Right renal pelvis (tissue), 4 donors: ENCODE data around the gene WFDC12. TPM values are rescaled to one million over a fixed set of nuclear protein-coding genes. Genes with fewer than 3 reads are reported as not detected.

ENCODE experiments used
- DNase-seq, 4 donors: peaks; one replicate each; pipeline ENCODE4 v3.0.0-alpha.2; 2013; ENCODE audit warnings: low read depth in 4 of 4, low spot score in 3 of 4, missing footprints in 1 of 4
- polyA plus RNA-seq, 4 donors: library from polyadenylated mRNA; unstranded; fragments of 120-200 nt; gene quantifications; one replicate each; pipeline ENCODE4 v1.2.1, GENCODE V29; 2013; ENCODE audit not compliant: insufficient read length in 4 of 4

Gene WFDC12
- polyA plus RNA-seq, 4 donors, result 0.06 TPM; not detected in 3

DNA sequence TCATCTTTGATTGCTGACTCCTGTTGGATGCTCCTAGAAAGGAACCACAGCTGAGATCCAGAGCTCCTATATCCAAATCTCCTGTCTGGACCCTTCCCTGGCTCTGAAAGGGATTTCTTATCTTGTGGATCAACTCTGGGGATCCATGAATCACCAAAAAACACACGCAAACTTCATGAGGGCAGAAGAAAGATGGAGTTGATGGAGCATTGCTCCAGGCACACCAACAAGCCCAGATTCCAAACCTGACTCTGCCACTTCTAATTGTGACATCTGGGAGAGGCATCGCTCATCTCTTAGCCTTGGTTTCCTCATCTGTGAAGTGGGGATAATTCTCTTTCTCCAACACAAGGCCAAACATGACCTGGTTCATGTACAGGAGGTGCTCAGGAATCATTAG lies 30.1 kb downstream of the WFDC12 start:
- DNase-seq, result no peak

DNA sequence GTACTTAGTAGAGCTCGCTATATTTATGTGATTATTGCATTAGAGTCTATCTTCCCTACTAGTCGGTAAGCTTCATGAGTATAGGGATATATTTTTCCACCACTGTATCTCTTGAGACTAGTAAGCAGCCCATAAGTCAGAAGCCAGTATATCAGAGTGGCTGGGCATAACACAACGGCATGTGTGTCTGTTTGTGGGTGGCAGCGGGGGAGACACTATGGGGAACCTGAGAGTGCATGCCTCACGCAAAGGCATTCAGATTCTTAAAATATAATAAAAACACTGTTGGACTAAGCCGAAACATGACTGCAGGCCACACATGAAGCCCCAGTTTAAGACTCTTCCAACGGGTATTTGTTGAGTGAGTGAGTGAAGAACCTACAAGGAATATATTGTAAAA lies 31.4 kb downstream of the WFDC12 start:
- no peak for DNase-seq

DNA sequence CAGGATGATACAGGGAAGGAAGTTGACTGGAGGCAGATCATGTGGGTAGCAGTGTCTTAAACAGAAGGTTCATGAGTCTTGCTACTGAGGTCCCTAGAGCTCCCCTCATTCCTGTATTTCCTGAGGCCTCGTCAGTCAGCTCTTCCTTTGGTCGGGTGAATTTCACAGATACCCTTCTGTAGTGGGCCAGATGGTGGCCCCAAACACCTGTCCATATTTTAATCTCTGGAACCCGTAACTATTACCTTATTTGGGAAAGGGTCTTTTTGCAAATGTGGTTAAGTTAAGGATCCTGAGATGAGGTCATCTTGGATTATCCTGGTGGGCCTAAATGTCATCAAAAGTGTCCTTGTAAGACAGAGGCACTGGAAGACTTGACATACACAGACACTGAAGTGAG lies 32.9 kb downstream of the WFDC12 start:
- no peak for DNase-seq

DNA sequence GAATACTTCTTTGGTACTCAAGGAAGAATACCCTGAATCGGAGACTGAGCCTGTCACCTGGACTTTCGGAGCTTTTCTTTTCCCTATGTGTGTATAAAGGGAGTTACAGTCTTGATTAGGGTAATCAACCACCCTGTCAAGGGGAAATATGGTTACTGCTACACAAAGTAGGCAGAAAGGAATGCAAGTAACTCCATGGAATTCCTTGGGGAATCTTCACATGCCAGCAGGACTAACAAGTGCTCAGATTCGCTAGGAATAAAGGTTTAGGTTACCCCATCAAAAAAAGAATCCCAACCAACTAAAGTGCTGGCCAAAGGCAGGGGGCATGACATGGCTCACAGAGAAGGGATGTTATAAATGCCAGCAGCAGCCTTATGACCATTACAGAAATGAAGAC lies 33.8 kb downstream of the WFDC12 start:
- DNase-seq, result no peak

DNA sequence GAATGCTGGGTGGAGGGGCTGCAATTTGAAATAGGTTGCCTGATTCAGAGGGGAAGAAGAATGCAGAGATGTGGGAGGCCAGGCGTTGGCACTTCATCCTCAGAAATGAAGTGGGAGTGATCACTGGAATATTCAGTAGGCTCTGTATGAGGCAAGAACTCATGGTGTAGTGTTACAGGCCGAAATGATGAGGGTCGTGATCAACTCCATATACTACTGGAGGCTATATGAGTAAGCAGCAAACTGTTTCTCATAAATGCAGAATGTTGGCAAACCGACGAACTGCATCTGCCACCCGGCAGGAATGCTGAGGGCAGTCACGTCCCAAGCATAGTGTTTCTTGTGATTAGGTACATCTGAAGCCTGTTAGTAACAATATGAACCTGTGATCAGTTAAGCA lies 36.0 kb downstream of the WFDC12 start:
- peak in 1 of 4 donors; percentile 12 for DNase-seq

DNA sequence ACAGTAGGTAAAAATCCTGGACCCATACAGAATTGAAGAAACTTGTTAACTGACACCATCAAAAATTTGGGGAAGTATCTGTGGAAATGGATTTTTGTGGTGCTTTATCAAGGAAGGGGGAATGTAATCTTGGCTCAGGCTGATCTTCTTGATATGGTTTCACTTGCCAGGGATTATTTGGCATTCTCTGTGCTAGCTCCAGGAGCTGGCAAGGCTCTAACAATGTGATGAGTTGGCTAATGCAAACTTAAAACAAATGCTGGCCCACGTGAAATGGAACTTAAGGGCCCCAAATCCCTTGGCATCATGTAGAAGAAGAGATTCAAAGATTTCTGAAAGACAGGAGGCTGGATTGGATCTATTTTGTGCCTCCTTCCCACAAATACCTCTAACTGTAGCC lies 36.5 kb downstream of the WFDC12 start:
- DNase-seq, result no peak

DNA sequence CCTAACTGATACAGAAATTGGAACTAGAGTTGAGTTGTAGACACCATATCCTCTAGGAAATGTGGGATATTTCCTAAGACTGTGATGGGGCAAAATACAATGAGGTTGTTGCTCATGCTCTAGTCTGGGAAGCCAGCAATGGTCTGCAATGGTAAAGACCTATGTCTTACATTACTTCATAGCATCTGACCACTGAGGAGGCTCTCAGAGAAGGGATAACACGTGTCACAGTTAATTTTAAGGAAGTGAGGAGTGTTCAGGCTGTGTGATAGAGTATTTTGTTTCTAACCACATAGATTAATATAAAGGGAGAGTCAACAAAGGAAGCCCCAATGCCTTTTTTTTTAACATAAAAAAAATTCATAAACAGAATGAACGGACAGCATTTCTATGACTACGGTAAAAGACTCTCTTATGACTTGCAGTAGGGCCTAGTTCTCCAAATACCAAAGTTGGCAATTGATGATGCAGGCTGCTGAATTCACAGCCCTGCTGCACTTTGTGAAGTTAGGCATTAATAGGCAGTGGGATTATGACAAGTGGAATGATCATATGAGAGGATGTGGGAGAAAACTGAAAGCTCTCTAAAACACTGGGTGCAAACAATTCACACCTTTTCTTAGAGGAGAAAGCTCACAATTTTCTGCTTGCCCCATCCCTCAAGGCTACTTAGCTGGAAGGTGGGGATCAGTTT lies 37.0 kb downstream of the WFDC12 start:
- DNase-seq, result no peak

DNA sequence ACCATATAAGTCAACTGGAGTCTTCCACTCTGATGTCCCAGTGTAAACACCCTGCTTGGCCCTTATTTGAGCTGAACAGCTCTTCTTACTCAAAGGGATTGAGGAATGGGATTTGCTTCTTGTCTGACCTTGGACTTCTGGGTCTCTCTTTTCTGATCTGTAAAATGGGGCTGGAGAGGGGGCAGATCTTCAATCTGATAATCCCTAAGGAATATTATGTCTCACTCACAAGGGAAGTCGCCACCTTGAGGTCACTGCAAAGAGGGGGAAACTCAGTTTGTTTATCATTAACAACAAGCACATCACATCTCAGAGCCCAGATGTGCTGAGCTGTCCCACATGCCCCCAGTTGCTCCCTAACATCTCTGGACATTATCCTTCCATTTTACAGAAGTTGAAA lies 38.4 kb downstream of the WFDC12 start:
- DNase-seq, result no peak

DNA sequence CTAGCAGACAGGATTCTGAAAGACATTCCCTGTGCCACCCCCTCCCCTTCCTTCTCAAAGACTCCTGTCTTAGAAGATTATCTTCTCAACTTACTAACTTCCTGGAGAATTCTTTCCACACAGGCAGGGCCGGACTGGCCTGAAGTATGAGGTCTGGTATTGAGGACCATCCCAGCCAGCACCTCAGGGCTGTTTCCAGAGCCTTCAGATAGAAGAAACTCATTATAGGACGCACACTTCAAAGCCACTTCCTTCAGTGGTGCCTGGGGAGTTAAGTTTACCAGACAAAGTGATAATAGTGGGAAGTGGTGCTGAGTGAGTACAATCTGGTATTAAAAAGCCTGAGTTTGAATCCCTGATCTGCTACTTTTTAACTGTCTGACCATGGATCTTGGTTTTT lies 39.0 kb downstream of the WFDC12 start:
- DNase-seq, result no peak

DNA sequence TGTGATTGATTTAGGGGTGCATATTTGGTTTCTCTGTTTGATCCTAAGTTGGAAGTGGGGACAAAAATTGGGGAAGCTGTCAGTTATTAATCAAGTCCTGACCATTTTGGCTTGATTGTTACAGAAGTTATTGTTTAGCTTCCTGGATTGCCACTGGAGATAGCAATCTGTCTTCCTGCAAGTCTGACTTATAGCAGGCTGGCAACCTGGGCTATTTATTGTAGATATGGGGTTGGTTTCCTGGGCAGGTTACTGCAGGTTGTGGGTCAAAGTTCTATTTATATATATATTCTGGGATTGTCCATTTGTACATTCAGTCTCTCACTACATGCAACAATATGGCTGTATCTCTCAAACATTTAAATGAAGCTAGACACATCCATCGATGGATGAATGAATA lies 41.1 kb downstream of the WFDC12 start:
- no peak for DNase-seq

DNA sequence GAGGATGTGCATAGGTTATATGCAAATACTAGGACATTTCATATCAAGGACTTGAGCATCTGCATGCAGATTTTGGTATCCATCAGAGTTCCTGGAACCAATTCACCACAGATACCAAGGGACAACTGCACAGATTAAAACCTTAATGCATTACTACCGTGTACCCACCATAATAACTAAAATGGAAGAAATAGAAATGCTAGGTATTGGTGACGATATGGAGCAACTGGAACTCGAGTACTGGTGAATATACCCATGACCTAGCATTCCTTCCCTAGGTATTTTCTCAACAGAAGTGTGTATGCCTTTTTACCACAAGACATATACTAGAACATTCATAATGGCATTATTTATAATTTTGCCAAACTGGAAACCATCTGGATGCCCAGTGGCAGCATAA lies 41.8 kb downstream of the WFDC12 start:
- DNase-seq, result no peak

DNA sequence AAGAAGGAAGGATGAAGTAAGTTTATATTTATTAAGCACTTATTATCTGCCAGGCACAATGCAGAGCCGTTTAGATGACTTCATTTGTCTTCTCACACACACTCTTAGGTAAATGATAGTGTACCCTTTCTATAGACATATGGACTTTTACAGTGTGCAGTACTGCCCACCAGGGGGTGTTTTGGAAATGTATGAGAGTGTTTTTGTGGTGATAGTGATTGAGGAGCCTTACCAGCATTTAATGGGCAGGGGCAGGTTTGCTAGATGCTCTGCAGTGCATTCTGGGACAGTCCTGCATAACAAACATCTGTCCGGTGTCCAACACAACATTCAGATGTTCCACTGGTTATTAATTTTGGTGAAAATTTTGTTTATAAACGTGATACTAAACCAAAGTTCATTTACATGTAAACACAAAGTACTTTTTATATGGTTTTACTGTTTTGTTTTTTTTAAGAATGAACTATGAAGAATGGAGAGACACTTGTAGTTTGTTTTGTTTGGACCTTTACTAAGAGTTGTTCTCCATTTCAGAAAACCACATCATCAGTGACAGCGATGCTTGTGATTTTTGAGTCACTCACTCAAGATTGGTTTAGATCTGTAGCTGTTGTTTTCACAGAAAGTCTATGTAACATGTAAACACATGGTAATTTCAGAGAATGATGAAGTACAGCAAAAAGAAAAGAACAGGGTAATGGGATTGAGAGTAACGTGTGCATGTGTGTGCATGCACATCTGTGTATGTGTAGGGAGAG lies 43.2 kb downstream of the WFDC12 start:
- no peak for DNase-seq

DNA sequence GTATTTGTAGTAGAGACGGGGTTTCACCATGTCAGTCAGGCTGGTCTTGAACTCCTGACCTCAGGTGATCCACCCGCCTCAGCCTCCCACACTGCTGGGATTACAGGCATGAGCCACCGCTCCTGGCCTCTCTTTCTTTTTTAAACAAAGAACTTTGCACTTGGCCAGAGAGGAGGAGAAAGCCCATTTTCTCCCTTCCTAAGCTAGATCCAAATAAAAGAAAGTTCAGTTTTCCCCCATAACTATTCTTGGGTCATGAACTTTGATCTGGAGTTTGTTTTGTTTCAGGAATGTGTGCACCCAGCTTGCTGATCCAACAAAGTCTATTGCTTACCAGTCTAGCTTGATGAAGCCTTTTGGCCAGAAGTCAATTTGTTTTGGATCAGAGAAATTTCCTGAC lies 46.7 kb downstream of the WFDC12 start:
- DNase-seq, result no peak

Other genes with a start within 250 kb of the WFDC12 start
- 100 to 1,000 TPM; 216 to 245 (median 236) TPM for gene YWHAB, start 238.8 kb downstream of the WFDC12 start, polyA plus RNA-seq
- gene PABPC1L, start 214.4 kb downstream of the WFDC12 start, polyA plus RNA-seq, result 10 to 100 TPM; 37.0 to 41.7 (median 39.4) TPM
- 10 to 100 TPM; 40.8 to 46.7 (median 42.8) TPM for gene TOMM34, start 164.1 kb downstream of the WFDC12 start, polyA plus RNA-seq
- 10 to 100 TPM; 16.5 to 23.5 (median 21.5) TPM for gene STK4, start 158.0 kb downstream of the WFDC12 start, polyA plus RNA-seq
- gene KCNS1, start 23.3 kb downstream of the WFDC12 start, polyA plus RNA-seq, result under 1 TPM; 0.37 to 0.57 (median 0.51) TPM
- gene WFDC5, start 9.3 kb downstream of the WFDC12 start, polyA plus RNA-seq, result not detected
- gene PI3, start 50.4 kb upstream of the WFDC12 start, polyA plus RNA-seq, result not detected
- gene SEMG1, start 82.6 kb upstream of the WFDC12 start, polyA plus RNA-seq, result not detected
- gene SEMG2, start 96.9 kb upstream of the WFDC12 start, polyA plus RNA-seq, result under 1 TPM in 1 of 4 donors, not detected in 3; 0.08 TPM
- gene SLPI, start 130.1 kb upstream of the WFDC12 start, polyA plus RNA-seq, result under 1 TPM in 3 of 4 donors, not detected in 1; 0.26 to 0.34 (median 0.26) TPM
- gene RBPJL, start 182.4 kb upstream of the WFDC12 start, polyA plus RNA-seq, result under 1 TPM in 1 of 4 donors, not detected in 3; 0.06 TPM
- under 1 TPM; 0.20 to 0.58 (median 0.40) TPM for gene MATN4, start 183.8 kb upstream of the WFDC12 start, polyA plus RNA-seq
- 100 to 1,000 TPM; 168 to 196 (median 184) TPM for gene SDC4, start 224.0 kb upstream of the WFDC12 start, polyA plus RNA-seq
- 10 to 100 TPM; 35.4 to 38.0 (median 35.6) TPM for gene SYS1, start 238.7 kb upstream of the WFDC12 start, polyA plus RNA-seq